HCT116 (cell line): ENCODE measurements around the gene MGAT4C. TPM values are rescaled to one million over a fixed set of nuclear protein-coding genes. Genes with fewer than 3 reads are reported as not detected.

ENCODE experiments used
- ATAC-seq: fragments of 200-7000 bp; cut with Tn5 transposase; 2 replicates; pipeline ENCODE4 v1.9.1; 2020; ENCODE audit warnings: mild to moderate bottlenecking, moderate library complexity
- BruUV-seq: library from RNA; stranded (reverse); fragments of 400-500 nt; replicated peaks from 2 replicates; lab custom pipeline; 2021; lab: Mats Ljungman, UMichigan
- CTCF ChIA-PET: fragments of 300-600 bp; sonication (Branson Sonifier 250); formaldehyde crosslinking; loops from one replicate; lab custom pipeline; 2021; ENCODE audit warnings: antibody characterized with exemption; lab: Charles Lee
- POLR2A ChIA-PET: fragments of 300-600, 350-600 bp; sonication (Branson Sonifier 250); formaldehyde crosslinking; loops from one replicate; lab custom pipeline; 2021; ENCODE audit warnings: antibody characterized with exemption; lab: Charles Lee
- RAD21 ChIA-PET, 2 experiments: fragments of 300-600 bp; sonication (Branson Sonifier 250); formaldehyde crosslinking; loops; one replicate each; lab custom pipeline; 2023; ENCODE audit warnings: low total read pairs in 2 of 2; ENCODE audit not compliant: uncharacterized antibody in 2 of 2, unreplicated experiment in 2 of 2, low non-redundant PET in 1 of 2; lab: Charles Lee
- DNase-seq: peaks from one replicate; pipeline ENCODE4 v3.0.0-alpha.2; 2010; ENCODE audit warnings: low read depth, low spot score
- H2AFZ ChIP-seq: fragments of 200-600 bp; shearing (Covaris generic), sonication (generic); 2 replicates; pipeline ENCODE4 v1.6.1; 2017; ENCODE audit warnings: low read depth, mixed run types, mixed read lengths, antibody characterized with exemption, low read length; ENCODE audit not compliant: poor library complexity, severe bottlenecking
- H3K27ac ChIP-seq: 2 replicates; pipeline ENCODE4 v1.5.1; 2012; ENCODE audit warnings: low read depth, low read length
- H3K27me3 ChIP-seq: fragments of 200-600 bp; sonication (generic); 2 replicates; pipeline ENCODE4 v1.6.1; 2016; ENCODE audit warnings: mixed run types, low read length, mixed read lengths; ENCODE audit not compliant: insufficient read depth
- H3K36me3 ChIP-seq, 2 experiments: fragments of 200-500 bp in 1 of 2; fragments of 200-600 bp in 1 of 2; sonication (Bioruptor generic) in 1 of 2; sonication (generic) in 1 of 2; 2 replicates each; pipeline versions ENCODE4 v1.5.1 to v1.6.1; 2014 to 2016; ENCODE audit warnings: low read length in 2 of 2, inconsistent platforms in 1 of 2, mixed read lengths in 1 of 2, mixed run types in 1 of 2; ENCODE audit not compliant: insufficient read depth in 2 of 2, control insufficient read depth in 1 of 2
- H3K4me1 ChIP-seq, 2 experiments: fragments of 200-600 bp in 1 of 2; sonication (generic) in 1 of 2; 2 replicates each; pipeline versions ENCODE4 v1.5.1 to v1.6.1; 2012 to 2017; ENCODE audit warnings: low read length in 2 of 2, inconsistent platforms in 1 of 2, mild to moderate bottlenecking in 1 of 2, mixed read lengths in 1 of 2, mixed run types in 1 of 2, moderate library complexity in 1 of 2; ENCODE audit not compliant: insufficient read depth in 2 of 2, control insufficient read depth in 1 of 2
- H3K4me2 ChIP-seq: fragments of 200-600 bp; sonication (generic); 2 replicates; pipeline ENCODE4 v1.6.1; 2017; ENCODE audit warnings: mixed run types, low read length, mixed read lengths
- H3K4me3 ChIP-seq, 2 experiments: fragments of 200-600 bp in 1 of 2; sonication (generic) in 1 of 2; replicated peaks in 1 of 2; 2 replicates each; pipeline ENCODE4 v1.5.1; 2011 to 2016; ENCODE audit warnings: low read length in 2 of 2, control low read depth in 1 of 2, low read depth in 1 of 2, mild to moderate bottlenecking in 1 of 2, mixed read lengths in 1 of 2, mixed run types in 1 of 2
- H3K79me2 ChIP-seq: fragments of 200-600 bp; sonication (generic); 2 replicates; pipeline ENCODE4 v1.6.1; 2017; ENCODE audit warnings: mild to moderate bottlenecking, mixed run types, low read length, moderate library complexity, mixed read lengths; ENCODE audit not compliant: insufficient read depth
- H3K9ac ChIP-seq: fragments of 200-600 bp; sonication (generic); 2 replicates; pipeline ENCODE4 v1.6.1; 2016; ENCODE audit warnings: low read length, mixed read lengths
- H3K9me2 ChIP-seq: fragments of 200-600 bp; sonication (generic), shearing (Covaris generic); 2 replicates; pipeline ENCODE4 v1.6.1; 2017; ENCODE audit warnings: mixed run types, mild to moderate bottlenecking, moderate library complexity; ENCODE audit not compliant: insufficient read depth
- H3K9me3 ChIP-seq, 2 experiments: fragments of 200-500 bp in 1 of 2; fragments of 200-600 bp in 1 of 2; sonication (Bioruptor generic) in 1 of 2; sonication (generic) in 1 of 2; 2 replicates each; pipeline ENCODE4 v1.6.1; 2014 to 2017; ENCODE audit warnings: low read length in 2 of 2, mixed read lengths in 2 of 2, inconsistent platforms in 1 of 2, low read depth in 1 of 2, mild to moderate bottlenecking in 1 of 2, mixed run types in 1 of 2, moderate library complexity in 1 of 2; ENCODE audit not compliant: control insufficient read depth in 1 of 2, insufficient read depth in 1 of 2
- H4K20me1 ChIP-seq: fragments of 200-600 bp; sonication (generic), shearing (Covaris generic); 2 replicates; pipeline ENCODE4 v1.6.1; 2017; ENCODE audit warnings: mixed run types, mild to moderate bottlenecking, moderate library complexity; ENCODE audit not compliant: insufficient read depth
- CBX3 ChIP-seq: IDR thresholded peaks from 2 replicates; pipeline ENCODE4 v1.6.1; 2012; ENCODE audit warnings: low read depth
- ELF1 ChIP-seq: IDR thresholded peaks from 2 replicates; pipeline ENCODE4 v1.6.1; 2012; ENCODE audit warnings: low read depth, borderline replicate concordance
- FOSL1 ChIP-seq: IDR thresholded peaks from 2 replicates; pipeline ENCODE4 v1.6.1; 2012; ENCODE audit warnings: low read depth
- JUND ChIP-seq: IDR thresholded peaks from 2 replicates; pipeline ENCODE4 v1.6.1; 2012
- POLR2AphosphoS5 ChIP-seq: IDR thresholded peaks from 2 replicates; pipeline ENCODE4 v1.6.1; 2011; ENCODE audit warnings: mild to moderate bottlenecking, low read depth, low read length, moderate library complexity
- RAD21 ChIP-seq: IDR thresholded peaks from 2 replicates; pipeline ENCODE4 v1.6.1; 2012; ENCODE audit warnings: low read depth, mild to moderate bottlenecking
- SIN3A ChIP-seq: IDR thresholded peaks from 2 replicates; pipeline ENCODE4 v1.6.1; 2012; ENCODE audit warnings: low read depth
- YY1 ChIP-seq: IDR thresholded peaks from 2 replicates; pipeline ENCODE4 v1.6.1; 2011; ENCODE audit warnings: low read length, low read depth, moderate library complexity, mild to moderate bottlenecking; ENCODE audit not compliant: insufficient replicate concordance; ENCODE audit errors: extremely low read depth
- ZBTB33 ChIP-seq: IDR thresholded peaks from 2 replicates; pipeline ENCODE4 v1.6.1; 2011; ENCODE audit warnings: mild to moderate bottlenecking, low read length, moderate library complexity; ENCODE audit not compliant: insufficient replicate concordance; ENCODE audit errors: extremely low read depth
- ZNF274 ChIP-seq: fragments of 200-500 bp; sonication (Bioruptor generic); IDR thresholded peaks from 2 replicates; pipeline ENCODE4 v1.6.1; 2014; ENCODE audit warnings: mild to moderate bottlenecking, low read depth, low read length, inconsistent platforms
- intact Hi-C: fragments of 100-400 bp; cut with micrococcal nuclease; formaldehyde crosslinking; loops from 2 replicates; pipeline ENCODE4 v1.10.0; 2022
- total RNA-seq: library from RNA; stranded (reverse); gene quantifications from one replicate; pipeline ENCODE4 v1.2.1, GENCODE V29; 2021; ENCODE audit not compliant: unreplicated experiment
- TF ChIP-seq, protein P1 (sequence below): IDR thresholded peaks from 2 replicates; pipeline ENCODE4 v1.6.1; 2012; ENCODE audit warnings: low read depth

MGAT4C gene
- total RNA-seq, 1 experiment from 2014 or later: not detected

GRCh38 chr12:86193931-86194330 is 62.3 kb downstream of the MGAT4C start (continued):
- TF ChIP-seq, protein P1, sequence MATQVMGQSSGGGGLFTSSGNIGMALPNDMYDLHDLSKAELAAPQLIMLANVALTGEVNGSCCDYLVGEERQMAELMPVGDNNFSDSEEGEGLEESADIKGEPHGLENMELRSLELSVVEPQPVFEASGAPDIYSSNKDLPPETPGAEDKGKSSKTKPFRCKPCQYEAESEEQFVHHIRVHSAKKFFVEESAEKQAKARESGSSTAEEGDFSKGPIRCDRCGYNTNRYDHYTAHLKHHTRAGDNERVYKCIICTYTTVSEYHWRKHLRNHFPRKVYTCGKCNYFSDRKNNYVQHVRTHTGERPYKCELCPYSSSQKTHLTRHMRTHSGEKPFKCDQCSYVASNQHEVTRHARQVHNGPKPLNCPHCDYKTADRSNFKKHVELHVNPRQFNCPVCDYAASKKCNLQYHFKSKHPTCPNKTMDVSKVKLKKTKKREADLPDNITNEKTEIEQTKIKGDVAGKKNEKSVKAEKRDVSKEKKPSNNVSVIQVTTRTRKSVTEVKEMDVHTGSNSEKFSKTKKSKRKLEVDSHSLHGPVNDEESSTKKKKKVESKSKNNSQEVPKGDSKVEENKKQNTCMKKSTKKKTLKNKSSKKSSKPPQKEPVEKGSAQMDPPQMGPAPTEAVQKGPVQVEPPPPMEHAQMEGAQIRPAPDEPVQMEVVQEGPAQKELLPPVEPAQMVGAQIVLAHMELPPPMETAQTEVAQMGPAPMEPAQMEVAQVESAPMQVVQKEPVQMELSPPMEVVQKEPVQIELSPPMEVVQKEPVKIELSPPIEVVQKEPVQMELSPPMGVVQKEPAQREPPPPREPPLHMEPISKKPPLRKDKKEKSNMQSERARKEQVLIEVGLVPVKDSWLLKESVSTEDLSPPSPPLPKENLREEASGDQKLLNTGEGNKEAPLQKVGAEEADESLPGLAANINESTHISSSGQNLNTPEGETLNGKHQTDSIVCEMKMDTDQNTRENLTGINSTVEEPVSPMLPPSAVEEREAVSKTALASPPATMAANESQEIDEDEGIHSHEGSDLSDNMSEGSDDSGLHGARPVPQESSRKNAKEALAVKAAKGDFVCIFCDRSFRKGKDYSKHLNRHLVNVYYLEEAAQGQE: no peak
- TF ChIP-seq YY1 (no peak), CBX3 (no peak), POLR2AphosphoS5 (no peak), RAD21 (no peak), JUND (no peak), FOSL1 (no peak), ZNF274 (no peak)

DNA sequence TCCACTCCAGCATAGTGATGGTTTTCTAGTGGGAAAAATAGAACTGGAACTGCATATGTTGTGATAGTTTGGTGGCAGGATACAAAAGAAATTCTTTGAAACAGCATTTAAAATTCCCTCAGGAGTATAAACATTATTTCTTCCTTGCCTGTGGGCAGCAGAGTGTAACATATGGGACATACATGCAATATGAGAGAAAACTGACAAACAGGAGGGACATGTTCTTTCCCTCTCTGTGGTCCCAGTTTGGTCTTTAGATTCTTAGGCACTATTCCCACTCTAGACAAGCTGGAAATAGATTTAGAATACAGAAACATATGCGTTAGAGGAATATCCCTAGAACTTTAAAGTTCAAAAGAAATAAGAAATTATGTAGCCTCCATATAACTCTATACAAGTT is 68.0 kb downstream of the MGAT4C start:
- POLR2A ChIA-PET: no interaction called here
- Histone ChIP-seq H3K27ac (no peak overlapping the region), H3K4me1 (no peaks in the 10 kb centered on the region), H3K9me2 (no peaks in the 10 kb centered on the region), H2AFZ (no peak overlapping the region), H3K27me3 (no peaks in the 10 kb centered on the region), H3K9me3 (no peaks in the 10 kb centered on the region), H3K9ac (no peak overlapping the region), H3K4me3 (no peak overlapping the region), H3K4me2 (no peak overlapping the region), H4K20me1 (no peaks in the 10 kb centered on the region), H3K79me2 (no peaks in the 10 kb centered on the region), H3K36me3 (no peaks in the 10 kb centered on the region)
- RAD21 ChIA-PET: no interaction called here
- no TSS peak for BruUV-seq
- CTCF ChIA-PET: no interaction called here
- ATAC-seq (no peak), DNase-seq (no peak)
- TF ChIP-seq RAD21: no peak
- no peak for TF ChIP-seq ELF1
- no peak for TF ChIP-seq SIN3A
- TF ChIP-seq ZBTB33: no peak
- no peak for TF ChIP-seq JUND
- no peak for TF ChIP-seq FOSL1
- intact Hi-C loops: no loop called here
